ENCODE measurements around the gene ZNF613. TPM values are rescaled to one million over a fixed set of nuclear protein-coding genes. Genes with fewer than 3 reads are reported as not detected.

The ZNF613 gene
- total and polyA plus RNA-seq, 2 of the 13 experiments (the other 11 are each of a cell fraction or from before 2014, with no cell fraction given), result 3.6 to 8.3 TPM

- peaks cover 9 to 51% of the 10 kb centered on the region in 2 experiments; a peak in 4 of 5 replicates for H3K36me3 ChIP-seq (replicated peaks in 1 of 2; ENCODE audit: control insufficient read depth in 1 of 2, insufficient read depth in 2 of 2, low read length in 2 of 2)
- peaks cover 20% of the 10 kb centered on the region for H3K4me1 ChIP-seq (ENCODE audit: insufficient read depth, low read length)
- H3K9ac ChIP-seq (ENCODE audit: insufficient read depth, low read depth, low read length), result no peak overlapping the region
- no peaks in the 10 kb centered on the region for H3K79me2 ChIP-seq (ENCODE audit: insufficient read depth, low read length)
- no peak overlapping the region for H3K27ac ChIP-seq (ENCODE audit: extremely low read length, insufficient read depth, low read length)
- no TSS peak for BruUV-seq (replicated peaks)
- CTCF ChIA-PET (ENCODE audit: low intra/inter-chr PET ratio, low total read pairs), result no interaction called here
- H3K9me3 ChIP-seq (ENCODE audit: low read length), result peaks cover 11% of the 10 kb centered on the region
- WGBS (ENCODE audit: low lambda C conversion rate), result 97% methylated on average over 5 of the region's 5 CpGs
- POLR2A ChIA-PET, result no interaction called here
- no peaks in the 10 kb centered on the region for H3K27me3 ChIP-seq (ENCODE audit: control insufficient read depth in 1 of 2, insufficient read depth in 2 of 2, low read length in 2 of 2)
- no peak overlapping the region for H3K4me3 ChIP-seq (replicated peaks in 1 of 3; ENCODE audit: insufficient read depth in 1 of 3, low read depth in 2 of 3, low read length in 3 of 3)
- in situ Hi-C loops (cut with HindIII; ENCODE audit: extremely low pct_ligation_motif_present, low pct_unique_long_range_greater_than_20kb), result no loop called here
- H4K20me1 ChIP-seq (ENCODE audit: insufficient read depth, low read length), result no peaks in the 10 kb centered on the region
- H3K4me2 ChIP-seq (ENCODE audit: low read depth, low read length), result no peak overlapping the region
- TF ChIP-seq MLXIP (CRISPR knock-in tag; IDR thresholded peaks at IDR 0.05; ENCODE audit: borderline replicate concordance) (no peak), NCOA5 (CRISPR knock-in tag; IDR thresholded peaks at IDR 0.05) (no peak), ELK4 (CRISPR knock-in tag; IDR thresholded peaks at IDR 0.05; ENCODE audit: borderline replicate concordance) (no peak), KAT7 (CRISPR knock-in tag; IDR thresholded peaks at IDR 0.05; ENCODE audit: borderline replicate concordance) (no peak), THAP9 (CRISPR knock-in tag; IDR thresholded peaks at IDR 0.05; ENCODE audit: borderline replicate concordance) (no peak), ZNF331 (CRISPR knock-in tag; IDR thresholded peaks at IDR 0.05) (no peak), PRPF4 (IDR thresholded peaks at IDR 0.05; ENCODE audit: low read depth, low read length, poor library complexity, severe bottlenecking) (no peak), ZNF567 (CRISPR knock-in tag; IDR thresholded peaks at IDR 0.05; ENCODE audit: borderline replicate concordance) (no peak), FOXO1 (CRISPR knock-in tag; IDR thresholded peaks at IDR 0.05) (no peak), ZNF580 (CRISPR knock-in tag; IDR thresholded peaks at IDR 0.05; ENCODE audit: borderline replicate concordance, low read depth) (no peak), ZNF446 (CRISPR knock-in tag; IDR thresholded peaks at IDR 0.05) (no peak), ZNF891 (CRISPR knock-in tag; IDR thresholded peaks at IDR 0.05) (no peak), NFIC (IDR thresholded peaks at IDR 0.05; ENCODE audit: low read length) (no peak)
- no peak for FAIRE-seq
- intact Hi-C loops (cut with micrococcal nuclease; ENCODE audit: unreplicated experiment), result no loop called here
- no peak for ATAC-seq
- no peak for DNase-seq (ENCODE audit: low spot score)
- H2AFZ ChIP-seq (ENCODE audit: low read length), result no peak overlapping the region
Measured at GRCh38 chr19:51965583-51965982, 38.3 kb downstream of the ZNF613 start.
